Stimulated activated CD4-positive, alpha-beta T cell treated with anti-CD3 and anti-CD28 coated beads, Interleukin-4, amount 100 ng/mL, for 24 hours (primary cell): ENCODE data around the gene PRICKLE1.

Experiments used
- DNase-seq: peaks from one replicate; pipeline ENCODE4 v3.0.0-alpha.2; 2020

PRICKLE1 gene

DNA sequence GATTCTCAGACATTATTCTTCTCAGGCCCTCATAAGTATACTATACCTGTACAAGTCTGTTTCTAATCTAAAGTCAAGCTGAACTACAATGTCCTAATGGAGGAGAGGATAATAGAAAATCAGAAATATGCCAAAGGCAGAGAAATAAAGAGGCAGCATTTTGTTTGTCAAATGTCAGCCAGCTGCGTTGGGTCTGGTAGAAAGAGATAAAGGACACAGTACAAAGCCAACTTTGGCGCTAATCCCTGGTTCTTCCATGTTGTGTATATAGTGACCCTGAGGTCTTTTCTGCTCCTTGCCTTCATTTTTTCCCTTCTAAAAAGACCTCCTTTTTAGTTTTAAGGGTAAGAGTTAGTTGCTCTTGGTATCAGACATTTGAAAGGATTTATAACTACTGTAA lies 103.1 kb downstream of the PRICKLE1 start:
- no peak for DNase-seq

DNA sequence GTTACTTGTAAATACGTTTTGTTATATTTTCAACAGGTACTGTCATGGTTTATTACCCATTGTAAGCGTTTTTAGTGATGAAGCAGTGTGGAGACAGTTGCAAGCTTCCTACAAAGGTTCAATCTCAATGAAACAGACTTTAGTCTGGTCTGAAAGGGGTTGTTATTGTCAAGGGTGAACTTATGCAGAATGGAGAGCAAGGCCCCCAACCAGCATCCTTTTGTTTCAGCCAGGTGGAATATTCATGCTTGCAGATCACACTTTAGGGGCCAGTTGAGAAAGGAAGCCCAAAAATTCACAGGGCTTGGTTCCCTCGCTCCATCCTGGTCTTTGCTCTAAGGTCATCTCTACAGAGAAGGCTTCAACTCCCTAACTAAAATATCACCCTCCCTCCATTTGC lies 103.7 kb downstream of the PRICKLE1 start:
- DNase-seq: no peak

DNA sequence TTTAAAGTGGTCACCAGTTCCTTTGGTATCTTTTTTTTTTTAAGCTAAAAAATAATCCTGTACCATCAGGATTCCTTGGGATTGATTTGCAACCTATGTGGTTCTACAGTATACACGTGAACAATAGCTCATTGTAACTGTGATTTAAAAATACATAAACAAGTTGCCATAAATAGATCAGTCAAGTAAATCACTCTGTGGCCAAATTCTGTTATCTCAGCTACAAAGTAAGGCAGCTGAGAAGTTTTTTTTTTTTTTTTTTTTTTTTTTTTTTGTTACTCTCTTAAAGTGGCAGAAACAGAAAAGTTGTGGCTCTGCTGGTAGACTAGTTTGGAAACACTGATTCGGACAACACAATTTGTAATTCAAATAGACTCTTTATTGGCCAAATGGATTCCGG lies 104.5 kb downstream of the PRICKLE1 start:
- no peak for DNase-seq

DNA sequence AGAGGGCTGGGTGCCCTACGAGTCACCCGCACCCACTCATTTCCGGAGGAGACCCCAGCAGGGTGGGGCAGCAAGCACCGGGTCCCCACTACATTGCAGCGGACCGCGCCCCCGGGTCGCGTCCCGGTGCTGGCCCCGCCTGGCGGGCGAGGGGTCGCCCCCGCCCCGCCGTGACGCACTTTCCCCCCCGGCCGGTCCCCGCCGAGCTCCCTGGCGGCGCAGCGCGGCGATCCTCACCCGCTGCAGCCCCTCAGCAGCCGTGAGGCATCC lies 106.1 kb downstream of the PRICKLE1 start:
- peak; percentile 8 for DNase-seq

DNA sequence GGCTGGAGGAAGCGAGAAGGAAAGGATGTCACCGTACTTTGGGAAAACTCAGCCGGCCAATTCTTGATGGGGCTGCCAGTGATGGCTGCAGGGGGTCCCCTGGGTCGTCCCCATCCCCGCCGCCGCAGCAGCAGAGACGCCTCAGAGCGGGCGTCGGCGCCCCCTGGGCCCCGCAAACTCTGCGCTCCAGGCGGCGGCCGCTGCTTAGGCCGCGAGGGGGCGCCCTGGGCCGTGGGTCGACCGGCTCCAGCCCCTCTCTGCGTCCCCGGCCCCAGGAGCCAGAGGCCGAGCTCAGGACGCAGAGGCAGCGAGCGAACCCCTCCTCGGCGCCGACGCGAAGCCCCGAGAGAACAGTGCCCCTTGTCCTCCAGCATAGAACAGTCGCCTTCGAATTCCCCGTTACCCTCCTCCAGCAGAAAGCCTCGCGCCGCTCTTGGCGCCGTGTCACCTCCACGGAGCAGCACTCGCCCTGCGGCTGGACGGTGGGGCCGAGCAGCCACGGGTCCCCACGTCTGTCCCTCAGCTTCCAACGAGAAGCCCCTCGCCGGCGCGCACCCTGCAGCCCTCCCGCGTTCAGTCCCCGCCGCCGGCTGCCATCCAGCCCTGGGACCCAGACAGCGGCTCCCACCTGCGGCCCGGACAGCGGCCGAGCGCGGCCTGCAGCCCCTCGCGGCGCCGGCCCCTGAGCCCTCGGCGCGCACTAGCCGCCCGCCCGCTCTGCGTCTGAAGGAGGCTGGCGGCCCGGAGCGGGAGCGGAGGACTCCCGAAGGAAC lies 106.6 kb downstream of the PRICKLE1 start:
- peak; percentile 41 for DNase-seq

DNA sequence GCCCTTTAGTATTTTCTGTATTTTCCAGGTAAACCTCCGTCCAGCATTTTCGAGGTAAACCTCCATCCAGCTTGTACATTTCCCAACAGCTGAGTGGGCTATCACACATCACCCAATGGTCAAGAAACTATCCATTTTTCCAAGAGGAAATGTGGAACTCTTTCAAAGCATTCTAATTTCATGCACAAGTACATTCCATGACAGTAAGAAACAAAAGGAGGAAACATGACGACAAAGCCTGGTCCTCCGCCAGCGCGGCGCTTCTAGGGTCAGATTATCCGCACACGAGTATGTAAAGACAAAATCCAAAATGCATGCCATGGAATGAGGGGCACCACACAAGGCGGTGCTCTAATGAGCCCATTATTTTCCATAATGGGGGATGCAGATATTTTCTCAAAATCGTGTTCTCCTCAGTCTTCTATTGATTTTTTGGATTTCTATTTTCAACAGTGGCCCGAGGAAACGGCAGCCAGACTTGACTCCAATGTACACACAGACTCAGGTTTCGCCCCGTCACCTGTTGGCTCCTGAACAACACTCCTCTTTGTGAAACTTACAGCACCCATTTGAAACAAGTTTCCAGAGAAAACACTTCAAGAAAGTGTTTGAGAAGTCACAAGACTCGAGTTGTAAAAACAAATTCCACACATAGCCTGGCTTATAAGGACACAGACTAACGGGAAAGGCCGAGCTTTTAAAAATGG lies 107.4 kb downstream of the PRICKLE1 start:
- no peak for DNase-seq

DNA sequence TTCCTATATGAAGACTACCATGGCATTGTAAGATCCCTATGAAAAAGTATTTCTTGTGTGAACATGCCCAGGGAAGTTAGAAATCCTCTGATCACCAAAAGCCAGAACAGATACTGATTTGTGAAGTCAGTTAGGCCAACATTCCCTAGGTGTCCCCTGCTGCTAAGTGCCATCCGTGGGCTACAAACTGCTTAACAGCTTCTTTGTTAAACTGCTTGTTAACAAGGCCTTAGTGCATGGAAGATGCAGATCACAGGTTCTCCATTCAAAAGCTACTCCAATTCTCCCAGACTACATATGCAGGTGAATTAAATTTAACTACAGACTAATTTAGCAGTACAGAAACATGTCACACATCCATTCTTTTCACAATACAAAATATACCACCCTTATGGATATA lies 108.2 kb downstream of the PRICKLE1 start:
- no peak for DNase-seq

DNA sequence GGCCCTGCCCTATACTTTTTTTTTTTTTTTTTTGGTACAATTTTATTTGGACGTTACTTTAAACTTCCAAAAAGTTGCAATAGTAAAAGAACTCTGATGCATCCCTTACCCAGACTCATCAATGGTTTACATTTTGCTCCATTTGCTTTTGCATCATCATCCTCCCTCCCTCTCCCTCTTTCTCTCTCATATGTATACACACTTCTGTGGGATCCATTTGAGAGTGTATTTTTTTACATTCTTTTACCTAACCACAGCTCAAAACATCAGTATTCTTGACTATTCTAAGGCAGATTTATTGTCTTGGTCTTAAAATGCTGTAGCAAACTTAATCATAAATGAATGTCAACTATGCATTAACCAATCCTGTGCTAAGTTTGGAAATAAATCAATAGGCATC lies 111.6 kb downstream of the PRICKLE1 start:
- DNase-seq: no peak

DNA sequence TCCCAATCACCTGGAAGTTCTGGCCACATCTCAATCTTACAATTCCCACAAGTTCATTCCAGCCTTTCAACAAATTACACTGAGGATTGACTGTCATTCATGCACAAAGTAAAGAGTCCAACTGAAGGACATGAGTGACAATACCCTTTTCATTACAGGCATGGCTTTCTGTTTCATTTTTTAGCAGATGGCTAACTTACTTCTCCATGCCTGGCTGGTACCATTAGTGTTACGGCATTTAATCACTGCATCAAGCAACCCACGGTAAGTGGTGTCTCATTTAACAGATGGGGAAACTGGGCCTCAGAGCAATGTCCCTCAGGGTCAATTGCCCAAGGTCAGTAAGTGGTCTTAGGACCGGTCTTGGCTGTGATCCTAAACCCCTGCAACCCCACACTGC lies 114.4 kb downstream of the PRICKLE1 start:
- no peak for DNase-seq

DNA sequence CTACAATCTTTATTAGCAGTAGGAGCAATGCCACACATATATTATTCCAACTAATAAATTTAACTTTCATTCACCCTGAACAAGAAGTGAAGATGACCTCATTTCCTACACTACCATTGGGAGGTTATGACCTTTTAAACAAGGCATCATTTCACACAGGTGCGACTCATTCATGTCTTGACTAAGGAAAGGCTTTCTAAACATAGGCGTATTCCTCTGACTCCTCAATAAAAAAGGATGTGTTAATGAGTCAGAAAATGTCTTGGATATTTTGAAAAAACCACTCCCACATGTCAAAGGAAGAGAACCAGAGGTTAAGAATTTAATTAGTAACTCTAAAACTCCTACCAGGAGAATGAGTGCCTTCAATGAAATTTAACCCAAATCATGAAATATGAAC lies 115.2 kb downstream of the PRICKLE1 start:
- no peak for DNase-seq

DNA sequence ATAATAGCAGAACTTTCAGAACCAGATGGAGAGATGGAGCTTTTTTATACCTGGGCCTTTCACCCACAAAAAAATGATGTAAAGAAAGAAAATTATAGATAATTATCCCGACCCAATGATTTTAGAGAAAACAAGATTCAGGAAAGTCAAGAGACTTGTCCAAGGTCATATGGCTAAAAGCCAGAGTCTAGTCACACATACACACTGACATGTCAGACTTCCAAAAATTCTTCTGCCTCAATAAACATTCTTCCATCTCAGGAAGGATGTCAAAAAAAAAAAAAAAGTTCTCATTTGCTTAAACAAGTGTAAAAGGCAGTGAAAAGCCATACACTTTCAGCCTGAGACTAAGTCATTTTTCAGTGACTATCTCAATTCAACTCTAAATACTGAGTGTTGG lies 116.0 kb downstream of the PRICKLE1 start:
- no peak for DNase-seq

DNA sequence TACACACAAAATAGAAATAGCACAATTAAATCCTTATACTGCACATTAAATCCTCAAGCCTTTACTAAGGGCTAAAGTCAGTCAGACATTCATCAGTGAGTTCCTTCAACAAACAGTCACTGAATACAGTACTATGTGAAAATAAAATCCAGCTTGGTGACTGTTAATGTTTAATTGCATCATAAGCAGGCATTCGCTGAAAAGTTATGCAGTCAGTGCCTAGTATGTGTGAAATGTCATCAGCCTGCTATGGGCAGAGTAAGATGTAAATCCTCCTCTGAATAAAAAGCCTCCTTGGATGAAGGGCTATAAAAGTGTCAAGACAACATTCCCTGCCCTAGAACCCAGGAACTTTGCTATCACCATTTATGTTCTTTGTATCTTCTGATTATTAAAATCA lies 116.4 kb downstream of the PRICKLE1 start:
- no peak for DNase-seq

DNA sequence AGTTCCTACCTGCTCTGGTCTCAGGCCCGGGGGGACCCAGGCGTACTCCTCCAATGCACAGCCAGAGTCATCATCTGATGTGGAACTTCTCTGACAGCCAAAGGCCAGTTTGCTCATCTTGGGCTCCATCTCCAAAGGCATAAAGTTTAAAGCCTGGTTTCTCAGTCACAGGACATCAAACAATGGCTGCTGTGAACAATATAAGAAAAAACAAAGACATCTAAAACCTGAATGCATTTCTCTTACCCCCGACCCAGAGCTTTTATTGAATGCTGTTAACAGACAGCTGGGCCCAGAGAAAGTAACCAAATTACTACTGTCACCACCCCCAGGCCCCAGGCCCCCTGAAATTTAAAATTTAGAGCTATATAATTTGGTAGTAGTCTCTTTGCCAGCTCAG lies 117.2 kb downstream of the PRICKLE1 start:
- DNase-seq: no peak

DNA sequence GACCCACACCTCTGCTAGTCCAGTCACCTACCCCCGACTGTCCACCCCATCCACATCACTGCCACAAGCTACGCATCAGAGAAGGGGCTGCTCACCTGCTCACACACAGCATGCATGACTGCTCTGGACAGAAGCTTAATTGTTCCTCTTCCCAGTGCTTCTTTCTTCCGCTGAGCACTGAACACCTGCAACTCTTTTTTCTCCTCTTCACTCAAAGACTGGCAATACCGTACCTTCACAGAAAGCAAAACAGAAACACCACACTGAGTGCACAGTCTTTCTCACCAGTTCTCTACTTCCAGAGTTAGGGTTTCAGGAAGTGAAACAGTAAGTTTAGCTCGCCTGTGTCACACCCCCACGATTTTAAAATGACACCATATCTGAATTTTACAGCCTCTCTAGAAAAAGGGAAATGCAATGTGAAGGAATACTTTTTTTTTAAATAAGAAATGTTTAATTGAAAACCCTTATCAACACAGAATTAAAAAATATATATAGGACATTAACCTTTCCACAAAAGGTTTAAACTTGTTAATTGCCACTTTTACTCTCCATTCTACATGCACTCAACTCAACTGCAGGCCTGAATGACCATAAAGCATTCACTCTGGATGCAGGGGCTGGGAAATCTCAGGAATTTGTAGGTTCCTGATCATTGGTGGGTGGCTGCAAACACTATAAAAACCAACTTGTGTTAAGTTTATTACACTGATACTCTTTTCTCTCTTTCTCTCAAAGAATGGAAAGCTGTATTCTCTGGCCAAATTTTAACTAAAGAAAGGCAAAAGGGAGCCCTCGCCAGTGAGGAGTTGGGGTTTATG lies 120.0 kb downstream of the PRICKLE1 start:
- no peak for DNase-seq

DNA sequence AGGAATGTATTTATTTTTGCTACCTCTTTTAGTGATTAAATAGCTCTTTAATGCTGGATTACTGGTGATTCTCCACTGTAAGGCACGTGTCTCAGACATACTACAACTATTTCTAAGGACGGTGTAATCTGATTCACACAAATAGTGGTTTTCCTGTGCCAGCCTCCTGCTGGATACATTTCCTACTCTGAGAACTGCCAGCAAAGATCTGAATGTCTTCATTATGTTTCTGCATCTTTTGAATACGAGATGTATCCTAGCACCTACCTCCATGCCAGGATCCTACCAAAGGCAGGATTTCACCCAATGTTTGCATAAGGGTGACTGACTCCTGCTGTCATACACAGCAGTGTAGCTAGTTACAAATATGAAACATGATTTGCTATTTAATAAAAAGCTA lies 120.6 kb downstream of the PRICKLE1 start:
- DNase-seq: no peak

DNA sequence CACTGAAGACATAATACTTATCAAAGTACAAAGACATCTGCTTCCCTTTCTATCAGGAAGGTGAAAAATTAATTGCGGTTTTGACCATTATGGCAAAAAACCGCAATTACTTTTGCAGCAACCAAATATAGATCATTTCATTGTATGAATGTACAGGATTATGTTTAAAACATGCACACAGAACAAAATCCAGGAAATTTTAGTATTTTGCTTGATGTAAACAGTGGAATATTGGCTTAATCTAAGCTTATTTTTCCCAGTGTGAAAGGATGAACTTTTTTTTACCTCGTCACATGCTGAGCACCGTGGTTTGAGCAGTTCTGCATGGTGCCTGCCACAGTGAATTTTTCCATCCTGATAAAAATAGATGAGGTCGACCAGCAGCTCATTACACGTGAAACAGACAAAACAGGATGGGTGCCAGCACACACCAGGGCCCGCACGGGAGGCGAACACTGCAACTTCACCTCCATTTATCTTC lies 121.2 kb downstream of the PRICKLE1 start:
- no peak for DNase-seq

DNA sequence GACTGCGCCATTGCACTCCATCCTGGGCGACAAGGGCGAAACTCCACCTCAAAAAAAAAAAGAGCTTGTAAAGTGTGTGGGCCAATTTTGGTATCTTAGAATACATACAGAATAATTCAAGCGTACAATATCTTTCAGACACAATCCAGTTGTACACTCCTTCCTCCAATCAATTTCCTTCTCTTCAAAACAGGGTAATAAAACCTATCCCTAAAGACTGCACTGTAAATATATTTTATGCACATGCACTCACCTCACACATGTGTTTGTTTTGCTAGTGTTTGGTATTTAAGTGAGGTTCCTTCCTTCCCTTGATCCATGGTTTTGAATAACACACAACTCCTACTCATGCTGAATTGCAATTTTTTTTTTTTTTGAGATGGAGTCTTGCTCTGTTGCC lies 125.9 kb downstream of the PRICKLE1 start:
- DNase-seq: no peak

DNA sequence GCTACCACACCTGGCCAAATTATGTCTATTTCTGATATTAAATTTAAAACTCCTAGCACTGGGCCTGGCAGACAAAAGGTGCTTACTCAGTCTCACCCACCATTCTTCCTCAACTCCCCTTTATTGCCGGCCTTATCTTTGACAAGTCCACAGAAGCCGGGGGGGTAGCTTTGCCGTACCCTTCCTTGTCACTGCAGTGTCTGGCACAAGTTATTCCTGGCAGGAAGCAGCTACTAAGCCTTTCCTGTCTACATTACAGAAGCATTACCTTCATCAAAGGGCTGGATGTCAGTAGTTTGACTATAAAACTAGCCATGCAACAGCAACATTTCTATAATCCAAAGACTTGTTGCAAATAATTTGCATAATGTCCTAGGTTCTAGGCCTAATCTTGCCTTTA lies 127.1 kb downstream of the PRICKLE1 start:
- no peak for DNase-seq

DNA sequence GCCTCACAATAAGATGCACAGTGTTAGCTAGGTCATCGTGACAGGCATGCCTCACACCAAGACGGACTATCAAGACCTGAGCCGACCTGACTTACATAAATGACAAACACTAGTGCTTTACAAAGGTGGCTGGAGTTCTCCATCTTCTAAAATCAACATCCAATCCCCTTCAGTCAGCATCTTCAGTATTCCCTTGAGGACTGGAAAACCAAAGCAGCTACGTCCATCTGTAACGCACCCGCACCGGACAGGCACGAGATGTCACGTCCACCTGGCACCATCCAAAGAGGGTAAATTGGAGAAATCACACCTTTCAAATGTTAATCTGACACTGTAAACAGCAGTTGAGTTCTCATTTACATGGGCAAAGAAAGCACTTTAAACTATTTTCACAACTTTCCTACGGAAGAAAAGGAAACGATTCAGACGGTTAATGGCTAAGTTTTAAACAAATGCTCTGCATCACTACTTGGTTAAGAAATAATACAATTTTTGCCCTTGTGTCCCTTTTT lies 130.2 kb downstream of the PRICKLE1 start:
- DNase-seq: no peak

DNA sequence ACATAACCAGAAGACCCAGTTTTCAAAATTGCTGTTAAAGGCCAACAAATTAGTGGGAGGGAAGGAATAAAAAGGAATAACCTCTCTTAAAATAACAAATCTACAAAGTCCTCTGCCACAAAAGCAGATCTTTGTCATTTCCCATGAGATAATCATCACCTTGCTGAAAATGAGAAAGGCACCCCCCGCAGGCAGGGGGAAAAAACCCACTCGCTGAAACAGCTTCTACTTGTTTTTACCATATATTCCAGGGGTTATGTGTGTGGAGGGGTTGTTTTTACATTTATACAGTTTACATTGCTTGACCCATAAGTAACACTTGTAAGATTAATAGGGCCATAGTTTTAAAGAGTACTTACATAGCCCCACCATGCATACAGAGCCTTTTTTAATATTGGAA lies 131.0 kb downstream of the PRICKLE1 start:
- DNase-seq: no peak

DNA sequence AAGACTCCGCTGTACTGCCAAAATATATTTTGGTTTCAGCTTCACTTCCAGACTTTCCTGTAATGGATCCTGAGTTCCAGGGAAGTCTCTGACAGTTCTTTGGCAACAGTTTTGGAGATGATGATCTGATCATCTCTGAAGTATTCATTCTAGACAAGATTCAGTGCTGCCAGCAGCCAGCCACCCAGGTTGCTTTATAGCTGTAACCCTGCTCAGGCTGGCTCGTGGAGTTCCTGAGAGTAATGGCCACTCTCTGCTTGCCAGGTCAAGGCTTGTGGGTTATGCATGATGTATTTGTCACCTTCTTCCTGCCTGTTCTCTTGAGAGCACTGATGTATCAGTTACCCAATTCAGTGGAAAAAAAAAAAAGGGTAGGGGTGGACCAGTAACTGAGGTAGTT lies 139.3 kb downstream of the PRICKLE1 start:
- no peak for DNase-seq

DNA sequence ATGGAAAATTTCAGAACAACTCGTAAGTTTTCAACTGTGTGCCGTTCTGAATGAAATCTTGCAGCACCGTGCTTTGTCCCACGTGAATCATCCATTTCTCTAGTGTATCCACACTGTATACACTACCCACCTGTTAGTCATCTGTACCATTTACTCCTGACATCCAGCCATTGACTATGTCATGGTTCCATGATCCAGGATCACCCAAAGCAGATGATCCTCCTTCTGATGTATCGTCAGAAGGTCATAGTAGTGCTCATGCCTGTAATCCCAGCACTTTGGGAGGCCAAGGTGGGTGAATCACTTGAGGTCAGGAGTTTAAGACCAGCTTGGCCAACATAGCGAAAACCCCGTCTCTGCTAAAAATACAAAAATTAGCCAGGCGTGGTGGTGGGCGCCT lies 140.7 kb downstream of the PRICKLE1 start:
- DNase-seq: no peak

DNA sequence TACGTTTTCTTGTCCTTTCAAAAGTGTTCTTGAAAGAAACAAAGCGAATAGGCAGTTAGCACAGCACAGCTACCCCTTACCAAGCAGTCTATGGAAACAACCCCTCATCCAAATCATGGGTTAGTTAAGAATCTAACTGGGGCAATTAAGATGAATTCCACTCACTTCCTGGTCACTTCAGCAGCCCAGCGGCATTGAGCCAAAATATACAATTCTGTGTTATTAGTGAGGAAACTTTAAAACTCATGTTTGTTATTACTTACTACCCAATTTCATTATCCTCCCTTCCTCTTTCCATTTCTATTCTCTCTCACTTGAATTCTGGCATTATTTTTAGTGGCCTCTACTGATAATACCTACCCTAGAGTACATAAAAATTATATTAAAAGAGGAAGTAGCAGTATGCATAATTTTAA lies 142.2 kb downstream of the PRICKLE1 start:
- DNase-seq: no peak

DNA sequence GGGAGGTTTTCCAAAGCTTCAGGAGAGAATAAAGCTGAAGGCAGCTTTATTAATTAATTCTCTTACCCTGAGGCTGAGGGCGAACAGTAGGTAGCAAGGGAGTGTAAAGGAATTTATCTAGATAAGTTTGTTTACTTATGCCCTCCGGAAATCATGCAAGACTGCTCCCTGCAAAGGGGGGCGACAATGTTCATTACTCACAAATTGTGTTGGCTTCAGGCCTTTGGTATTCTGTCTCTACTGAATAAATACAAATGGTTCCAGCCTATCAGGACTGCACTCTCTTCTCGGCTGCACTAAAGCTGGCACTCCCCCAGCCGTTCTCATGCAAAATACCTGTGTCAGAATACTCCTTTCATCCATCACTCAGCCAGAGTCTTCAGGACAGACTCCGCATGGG lies 142.8 kb downstream of the PRICKLE1 start:
- no peak for DNase-seq
